T-helper 2 cell (primary cell): ENCODE results near the gene CCDC192.
"Not testable (repeated sequence)": the region's sequence is repeated elsewhere in the genome, so short reads cannot be mapped to it uniquely, and the experiment has no call there.

Experiments used
- DNase-seq, 5 experiments: peaks; one replicate each; pipeline versions ENCODE4 v3.0.0 to v3.0.0-alpha.2; 2012 to 2022

The CCDC192 gene

DNA sequence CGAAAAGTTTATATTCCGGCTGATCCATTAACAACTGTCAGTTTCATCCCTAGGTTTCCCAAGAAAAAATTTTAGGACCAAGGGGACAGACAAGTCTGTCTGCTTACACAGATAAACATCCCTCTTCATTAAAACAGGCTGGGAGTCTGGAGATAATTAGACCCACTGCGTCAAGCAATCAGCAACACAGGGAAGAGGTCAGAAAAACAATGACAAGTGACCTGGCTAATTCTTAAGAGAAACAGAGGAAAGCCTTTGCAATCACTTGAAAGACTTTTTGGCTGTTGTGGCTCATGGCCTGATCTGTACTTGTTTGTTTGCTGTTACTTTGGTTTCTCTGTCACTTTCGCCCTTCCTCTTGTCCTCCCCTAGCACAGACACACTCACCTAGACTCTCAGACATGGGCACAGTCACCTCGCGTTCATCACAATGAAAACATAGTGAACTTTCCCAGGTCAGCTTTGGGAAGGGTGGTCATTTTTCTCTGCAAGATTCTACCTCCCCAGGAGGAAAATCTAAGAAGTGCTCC, 2.9 kb upstream of the CCDC192 start:
- no peak for DNase-seq

DNA sequence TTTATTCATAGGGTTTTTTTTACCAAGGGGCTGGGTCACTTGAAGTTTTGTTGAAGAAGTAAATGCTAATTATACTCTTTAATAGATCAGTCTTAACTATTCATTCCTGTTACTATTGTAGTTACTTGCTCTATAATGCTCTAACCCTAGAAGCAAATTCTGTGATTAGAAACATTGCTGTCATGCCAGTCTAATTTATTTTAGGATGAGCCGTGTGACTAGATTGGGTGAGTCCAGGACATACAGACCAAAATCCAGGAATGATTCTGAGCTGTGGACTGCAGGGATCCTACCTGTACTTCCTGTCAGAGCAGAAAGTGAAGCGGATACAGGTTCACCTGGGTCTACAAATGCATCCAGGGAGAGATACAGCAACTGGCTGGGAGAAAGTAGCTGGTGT, 757 bp upstream of the CCDC192 start:
- DNase-seq = no peak

DNA sequence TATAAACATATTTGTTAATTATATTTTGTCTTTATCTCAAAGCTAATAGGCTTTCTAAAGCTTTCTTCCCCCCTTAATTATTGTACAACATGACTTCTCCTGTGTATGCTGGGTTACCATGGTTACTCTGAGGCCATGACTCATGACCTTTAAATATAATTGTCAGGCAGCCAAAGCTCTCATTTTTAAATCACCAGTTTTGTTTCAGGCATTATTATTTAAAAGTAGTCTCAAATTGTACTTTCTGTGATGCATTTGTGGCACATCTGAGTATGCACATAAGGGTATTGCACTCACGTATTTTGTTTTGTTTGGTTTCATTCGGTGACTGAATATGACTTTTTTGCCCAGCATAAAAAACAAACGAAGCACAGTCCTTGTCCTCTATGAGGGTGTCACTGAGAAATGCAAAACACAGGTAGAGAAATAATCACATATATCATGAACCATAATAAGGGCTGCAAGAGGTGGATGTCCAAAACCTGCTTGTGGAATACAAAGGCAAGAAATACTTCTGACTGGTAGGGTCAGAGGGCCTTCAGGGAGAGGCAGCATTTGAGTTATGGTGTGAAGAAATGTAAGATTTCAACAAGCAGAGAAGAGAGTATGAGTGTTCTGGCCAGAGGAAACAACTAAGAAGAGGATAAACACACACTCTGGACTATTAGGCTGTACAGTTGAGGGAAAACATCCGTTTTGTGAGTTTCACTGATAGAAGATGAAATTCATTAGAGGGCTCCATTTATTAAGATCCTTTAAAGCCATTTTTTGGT, 2.1 kb downstream of the CCDC192 start:
- peak in 1 of 5 experiments; percentile 3 for DNase-seq

DNA sequence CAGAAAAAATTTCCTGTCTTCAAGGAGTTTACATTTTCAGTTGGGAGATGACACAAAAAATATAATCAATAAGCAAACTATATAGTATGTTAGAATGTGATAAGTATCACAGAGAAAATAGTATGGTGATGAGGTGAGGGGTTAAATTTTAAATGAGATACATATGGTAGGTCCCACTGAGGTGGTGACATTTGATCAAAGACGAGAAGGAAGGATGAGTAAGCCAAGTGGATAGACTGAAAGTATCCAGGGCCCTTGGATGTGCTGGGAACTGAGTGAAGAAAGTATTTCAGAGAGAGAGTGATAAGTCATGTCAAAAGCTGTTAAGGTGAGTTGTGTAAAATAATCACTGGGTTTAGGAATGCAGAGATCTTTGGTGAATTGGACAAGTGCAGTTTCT, 3.5 kb downstream of the CCDC192 start:
- DNase-seq = no peak

DNA sequence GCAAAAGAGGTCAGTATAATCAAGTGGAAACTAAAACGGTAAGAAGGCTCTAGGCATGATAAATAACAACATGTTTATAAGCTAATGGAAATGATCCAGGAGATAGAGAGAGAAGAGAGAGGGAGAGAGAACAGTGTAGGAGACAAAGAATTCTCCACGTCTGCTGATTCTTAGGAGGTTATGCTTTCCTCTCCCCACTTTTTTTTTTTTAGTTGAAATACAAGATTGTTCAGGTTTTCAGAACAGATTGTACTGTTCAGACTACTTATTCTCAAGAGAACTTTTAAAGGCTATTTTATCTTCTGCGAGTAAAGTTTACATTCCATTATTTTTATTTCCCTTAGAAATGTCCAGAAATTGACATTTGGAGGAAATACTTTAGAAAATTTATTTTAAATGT, 4.0 kb downstream of the CCDC192 start:
- DNase-seq = no peak

DNA sequence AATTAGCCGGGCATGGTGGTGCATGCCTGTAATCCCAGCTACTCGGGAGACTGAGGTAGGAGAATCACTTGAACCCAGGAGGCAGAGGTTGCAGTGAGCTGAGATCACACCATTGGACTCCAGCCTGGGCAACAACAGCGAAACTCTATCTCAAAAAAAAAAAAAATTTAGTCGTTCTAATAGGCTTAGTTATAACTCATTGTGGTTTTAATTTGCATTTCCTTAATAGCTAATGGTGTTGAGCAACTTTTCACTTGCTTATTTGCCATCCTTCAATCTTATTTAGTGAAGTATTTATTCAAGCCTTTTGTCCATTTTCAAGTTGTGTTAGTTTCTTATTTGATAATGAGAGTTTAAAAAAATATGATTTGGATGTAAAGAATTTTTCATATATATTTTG, 9.9 kb downstream of the CCDC192 start:
- DNase-seq = not testable (repeated sequence)

DNA sequence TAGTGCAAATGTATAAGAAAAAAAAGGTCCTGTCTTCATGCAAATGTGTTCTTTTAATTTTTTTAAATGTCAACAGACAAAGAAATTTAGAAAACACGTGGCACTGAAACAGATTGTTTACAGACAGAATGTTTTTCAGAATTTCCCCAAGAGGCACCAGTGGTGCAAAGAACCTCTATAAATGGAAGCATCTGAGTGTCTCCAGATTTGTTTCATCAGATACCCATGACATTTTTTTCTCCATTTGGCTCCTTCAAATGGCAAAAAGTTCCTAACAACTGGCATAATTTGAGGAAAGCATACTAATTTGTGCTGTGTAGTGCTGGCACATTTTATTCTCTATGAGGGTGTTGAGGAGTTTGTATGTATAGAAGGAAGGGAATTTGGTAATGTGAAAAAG, 15.0 kb downstream of the CCDC192 start:
- DNase-seq = no peak

DNA sequence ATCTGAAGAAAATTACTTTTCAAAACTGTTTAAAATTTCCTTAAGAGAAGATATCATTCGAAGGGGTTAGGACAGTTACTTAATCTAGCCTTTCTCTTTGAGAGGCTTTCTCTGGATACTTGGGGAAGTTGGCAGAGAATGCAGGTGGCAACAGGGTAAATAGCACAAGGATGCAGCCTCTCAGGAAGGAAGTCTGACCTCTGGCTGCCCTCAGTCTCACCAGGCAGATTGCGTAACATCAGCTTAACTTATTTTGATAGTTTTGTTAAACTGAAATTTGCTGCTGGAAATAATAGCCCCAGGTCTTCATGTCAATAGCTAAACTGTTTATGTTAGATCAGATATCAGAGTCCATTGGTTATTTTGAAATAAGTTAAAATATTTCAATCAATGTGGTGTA, 20.4 kb downstream of the CCDC192 start:
- DNase-seq = no peak

DNA sequence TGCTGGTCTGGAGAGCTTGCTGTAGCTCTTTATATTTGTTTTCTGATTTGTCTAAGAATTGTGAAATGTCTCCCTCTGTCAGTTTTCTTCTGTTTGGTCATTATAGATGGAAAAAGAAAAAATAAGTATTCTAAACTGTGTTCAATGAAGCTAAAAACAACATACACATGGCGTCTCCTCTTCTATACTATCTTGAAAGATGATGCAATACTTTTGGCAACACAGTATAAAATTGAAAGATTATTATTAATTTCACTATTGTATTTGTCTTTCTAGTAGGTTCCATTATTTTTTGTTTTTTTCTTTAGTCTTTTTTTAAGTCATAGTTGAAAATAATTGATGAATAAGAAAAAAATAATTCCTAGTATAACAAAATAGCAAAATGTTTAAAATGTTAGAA, 22.5 kb downstream of the CCDC192 start:
- no peak for DNase-seq

DNA sequence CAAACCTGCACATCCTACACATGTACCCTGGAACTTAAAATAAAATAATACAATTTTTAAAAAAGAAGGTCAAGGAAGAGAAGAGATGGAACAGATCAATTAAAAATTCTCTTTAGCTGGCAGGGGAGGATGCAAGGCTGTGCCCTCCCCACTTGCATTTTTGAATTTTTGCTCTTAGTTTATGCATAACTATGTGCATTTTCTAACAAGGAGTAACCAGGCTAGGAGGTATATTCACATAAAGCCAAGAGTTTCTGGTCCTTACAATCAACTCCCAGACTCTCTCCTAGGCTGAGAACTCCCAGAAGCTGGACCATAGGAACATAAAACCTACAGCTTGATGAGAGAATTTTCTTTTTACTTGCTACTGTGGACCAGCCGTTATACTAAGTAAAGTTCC, 29.8 kb downstream of the CCDC192 start:
- DNase-seq = no peak

DNA sequence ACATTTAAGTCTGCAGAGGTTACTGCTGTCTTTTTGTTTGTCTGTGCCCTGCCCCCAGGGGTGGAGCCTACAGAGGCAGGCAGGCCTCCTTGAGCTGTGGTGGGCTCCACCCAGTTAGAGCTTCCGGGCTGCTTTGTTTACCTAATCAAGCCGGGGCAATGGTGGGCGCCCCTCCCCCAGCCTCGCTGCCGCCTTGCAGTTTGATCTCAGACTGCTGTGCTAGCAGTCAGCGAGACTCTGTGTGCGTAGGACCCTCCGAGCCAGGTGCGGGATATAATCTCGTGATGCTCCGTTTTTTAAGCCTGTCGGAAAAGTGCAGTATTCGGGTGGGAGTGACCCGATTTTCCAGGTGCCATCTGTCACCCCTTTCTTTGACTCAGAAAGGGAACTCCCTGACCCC, 36.2 kb downstream of the CCDC192 start:
- not testable (repeated sequence) for DNase-seq

DNA sequence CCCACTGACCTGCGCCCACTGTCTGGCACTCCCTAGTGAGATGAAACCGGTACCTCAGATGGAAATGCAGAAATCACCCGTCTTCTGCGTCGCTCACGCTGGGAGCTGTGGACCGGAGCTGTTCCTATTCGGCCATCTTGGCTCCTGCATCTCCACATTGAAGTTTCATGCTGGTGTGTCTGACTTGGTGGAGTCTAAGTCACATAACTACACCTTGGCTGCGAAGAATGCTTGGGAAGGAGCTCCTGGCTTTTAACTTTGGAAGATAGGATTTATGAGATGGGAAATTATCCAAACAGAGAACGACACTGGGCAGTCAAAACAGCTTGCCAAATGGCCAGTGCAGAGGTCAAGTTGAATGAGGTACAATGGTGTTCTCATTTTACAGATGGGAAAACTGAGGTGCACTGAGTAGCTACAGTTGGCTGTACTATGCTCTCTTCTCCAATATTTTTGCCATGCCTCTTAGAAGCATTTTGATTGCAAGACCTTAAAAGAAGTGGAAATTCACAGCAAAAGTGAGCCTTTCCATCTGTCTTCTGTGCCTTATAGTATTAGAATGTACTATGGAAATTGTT, 36.7 kb downstream of the CCDC192 start:
- no peak for DNase-seq

DNA sequence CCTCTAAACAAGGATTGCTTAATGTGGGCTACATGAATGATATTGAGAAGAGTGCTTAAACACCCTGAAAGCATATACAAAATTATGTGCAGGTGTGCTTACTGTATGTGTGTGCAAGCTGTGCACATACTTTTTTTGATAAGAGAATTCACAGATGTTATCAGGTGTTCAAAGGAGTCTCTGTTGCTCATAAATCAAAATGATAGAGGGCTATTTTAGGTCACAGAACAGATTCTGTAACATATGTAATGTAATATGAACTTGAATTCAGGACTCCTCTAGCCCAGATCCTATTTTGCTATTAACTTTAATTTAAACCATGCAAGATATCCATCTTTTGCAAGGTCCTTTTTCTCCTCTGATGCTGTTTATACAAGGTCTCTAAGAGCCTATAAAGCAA, 38.2 kb downstream of the CCDC192 start:
- no peak for DNase-seq

DNA sequence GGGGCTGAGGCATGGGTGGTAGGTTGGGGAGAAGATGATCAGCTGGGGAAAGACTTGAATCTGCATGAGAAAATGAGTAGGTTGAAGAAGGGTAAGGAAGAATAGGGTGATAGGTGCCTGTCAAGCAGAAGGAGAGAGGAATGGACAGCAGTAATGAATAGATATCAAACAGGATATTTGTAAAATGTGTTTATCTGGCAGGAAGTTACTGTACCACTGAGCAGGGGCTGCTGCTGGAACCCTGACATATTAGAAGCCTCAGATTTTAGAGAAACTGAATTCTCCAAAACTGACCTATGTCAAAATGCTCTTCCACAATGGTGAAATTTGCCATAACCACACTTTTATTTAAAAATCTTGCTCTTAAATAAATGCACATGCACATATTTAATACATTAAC, 41.0 kb downstream of the CCDC192 start:
- DNase-seq = no peak

DNA sequence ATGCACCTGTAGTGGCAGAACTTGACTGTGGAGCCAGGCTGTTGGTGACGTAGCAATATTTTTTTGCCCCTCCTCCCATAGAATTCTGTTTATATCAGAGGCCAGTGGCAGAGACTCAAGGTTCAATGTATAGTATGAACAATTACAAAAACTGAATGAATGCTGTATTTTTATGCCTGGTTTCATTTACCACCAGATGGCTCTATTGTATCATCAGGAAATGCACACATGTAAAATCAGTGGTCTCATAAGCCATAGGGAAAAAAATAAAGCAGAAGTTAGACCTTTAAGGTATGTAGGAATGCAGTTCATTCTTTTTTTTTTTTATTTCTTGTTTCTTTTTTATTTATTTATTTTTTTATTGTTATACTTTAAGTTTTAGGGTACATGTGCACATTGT, 43.6 kb downstream of the CCDC192 start:
- peak in 1 of 5 experiments; percentile 20 for DNase-seq

DNA sequence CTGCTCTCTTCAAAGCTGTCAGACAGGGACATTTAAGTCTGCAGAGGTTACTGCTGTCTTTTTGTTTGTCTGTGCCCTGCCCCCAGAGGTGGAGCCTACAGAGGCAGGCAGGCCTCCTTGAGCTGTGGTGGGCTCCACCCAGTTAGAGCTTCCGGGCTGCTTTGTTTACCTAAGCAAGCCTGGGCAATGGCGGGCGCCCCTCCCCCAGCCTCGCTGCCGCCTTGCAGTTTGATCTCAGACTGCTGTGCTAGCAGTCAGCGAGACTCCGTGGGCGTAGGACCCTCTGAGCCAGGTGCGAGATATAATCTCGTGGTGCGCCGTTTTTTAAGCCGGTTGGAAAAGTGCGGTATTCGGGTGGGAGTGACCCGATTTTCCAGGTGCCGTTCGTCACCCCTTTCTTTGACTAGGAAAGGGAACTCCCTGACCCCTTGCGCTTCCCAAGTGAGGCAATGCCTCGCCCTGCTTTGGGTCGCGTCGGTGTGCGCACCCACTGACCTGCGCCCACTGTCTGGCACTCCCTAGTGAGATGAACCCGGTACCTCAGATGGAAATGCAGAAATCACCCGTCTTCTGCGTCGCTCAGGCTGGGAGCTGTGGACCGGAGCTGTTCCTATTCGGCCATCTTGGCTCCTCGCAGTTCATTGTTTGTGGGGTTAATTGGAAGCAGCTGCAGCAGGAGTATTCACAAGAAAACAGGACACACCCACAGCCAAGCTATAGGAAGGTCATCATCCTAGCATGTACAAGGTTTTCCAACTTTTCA, 49.5 kb downstream of the CCDC192 start:
- peak in 1 of 5 experiments; percentile 16 for DNase-seq

DNA sequence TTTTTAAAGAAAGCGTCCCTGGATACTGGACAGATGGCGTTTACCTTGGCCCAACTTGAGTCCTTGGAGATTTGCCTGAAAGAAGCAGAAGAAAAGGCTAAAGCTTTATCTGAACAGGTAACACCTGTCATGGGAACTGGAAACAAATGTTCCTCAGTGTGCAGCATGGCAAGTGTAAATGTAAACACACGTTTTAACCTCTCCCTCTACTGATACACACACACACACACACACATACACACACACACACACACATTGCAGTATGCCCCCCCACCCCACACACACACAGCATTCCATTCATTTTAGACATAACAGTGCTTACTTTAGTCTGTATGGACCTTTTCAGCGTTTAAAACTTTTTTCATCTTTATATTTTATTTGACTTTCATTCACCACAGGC, 51.1 kb downstream of the CCDC192 start:
- no peak for DNase-seq

DNA sequence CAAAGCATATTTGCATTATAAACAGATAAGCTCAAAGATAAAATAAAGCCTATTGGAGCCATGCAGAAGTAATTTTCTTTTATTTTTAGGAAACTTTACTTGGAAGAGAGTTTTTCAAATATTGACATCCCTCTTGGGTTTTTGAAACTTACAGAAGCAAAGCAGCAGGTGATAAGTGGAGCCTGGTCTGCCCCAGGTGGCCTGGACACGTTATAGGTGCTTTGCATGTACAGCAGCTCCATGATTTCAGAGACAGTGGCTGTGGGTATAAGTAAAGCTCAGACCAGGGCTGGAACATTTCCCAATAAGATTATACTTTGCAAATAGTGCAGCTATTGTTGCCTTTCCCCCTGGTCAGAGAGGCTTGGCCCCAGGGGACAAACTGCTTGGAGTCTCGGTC, 51.5 kb downstream of the CCDC192 start:
- no peak for DNase-seq

DNA sequence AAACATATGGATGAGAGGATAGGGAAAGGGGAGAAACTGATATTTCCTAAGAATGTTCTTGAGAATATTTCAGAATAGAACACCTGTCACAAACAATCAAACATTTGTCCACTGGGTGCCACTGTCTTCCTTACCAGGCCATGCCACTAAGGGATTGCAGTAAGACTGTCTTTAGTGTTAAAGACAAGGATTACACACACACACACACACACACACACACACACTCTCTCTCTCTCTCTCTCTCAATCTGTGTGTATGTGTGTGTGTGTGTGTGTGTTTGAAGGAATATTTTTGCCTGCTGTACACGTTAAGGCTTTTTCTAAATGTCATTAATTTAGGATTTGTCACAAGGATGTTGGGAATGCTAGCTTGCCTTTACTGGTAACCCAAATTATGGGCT, 54.4 kb downstream of the CCDC192 start:
- peak in 2 of 5 experiments; percentile 29 to 59 for DNase-seq

DNA sequence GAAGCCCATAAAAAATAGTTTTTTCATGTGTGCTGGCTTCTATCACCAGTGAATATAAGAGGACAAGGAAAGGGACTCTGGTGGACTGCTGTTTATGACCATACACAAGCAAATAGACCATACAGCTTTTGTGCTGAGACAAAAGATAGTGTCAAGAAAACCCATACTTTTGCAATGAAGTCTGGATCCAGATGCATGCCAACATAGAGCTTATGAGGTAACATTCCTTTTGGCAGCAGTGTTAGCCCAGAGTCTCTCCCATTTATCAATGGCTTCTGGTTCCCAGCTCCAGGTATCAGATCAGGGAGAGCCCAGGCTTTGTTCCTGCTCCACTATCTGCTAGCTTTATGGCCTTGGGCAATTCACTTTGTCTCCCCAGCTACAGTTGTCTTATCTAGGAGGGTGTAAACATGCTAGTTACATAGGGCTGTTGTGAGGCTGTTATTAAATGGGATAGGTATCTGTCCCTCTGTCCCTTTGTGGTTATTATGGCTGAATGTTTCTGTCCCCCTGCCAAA, 55.6 kb downstream of the CCDC192 start:
- no peak for DNase-seq

DNA sequence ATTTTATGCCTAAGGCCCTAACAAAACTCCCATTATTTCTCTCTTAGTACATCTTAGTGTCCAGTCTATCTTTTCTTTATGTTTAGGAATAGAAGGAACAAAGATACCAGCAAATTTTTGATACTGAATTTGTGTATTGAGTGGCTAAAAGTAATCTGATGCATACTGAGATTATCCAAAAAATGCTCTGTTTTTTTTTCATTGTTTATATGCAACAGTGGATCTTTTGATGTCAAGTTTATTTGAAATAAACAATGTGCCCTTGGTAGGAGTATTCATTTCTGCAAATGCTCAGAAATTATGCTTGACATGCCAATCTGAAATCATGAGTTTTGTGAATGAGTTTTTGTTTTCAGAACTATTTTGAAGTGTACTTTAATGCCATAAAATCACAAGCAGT, 58.7 kb downstream of the CCDC192 start:
- DNase-seq = no peak

DNA sequence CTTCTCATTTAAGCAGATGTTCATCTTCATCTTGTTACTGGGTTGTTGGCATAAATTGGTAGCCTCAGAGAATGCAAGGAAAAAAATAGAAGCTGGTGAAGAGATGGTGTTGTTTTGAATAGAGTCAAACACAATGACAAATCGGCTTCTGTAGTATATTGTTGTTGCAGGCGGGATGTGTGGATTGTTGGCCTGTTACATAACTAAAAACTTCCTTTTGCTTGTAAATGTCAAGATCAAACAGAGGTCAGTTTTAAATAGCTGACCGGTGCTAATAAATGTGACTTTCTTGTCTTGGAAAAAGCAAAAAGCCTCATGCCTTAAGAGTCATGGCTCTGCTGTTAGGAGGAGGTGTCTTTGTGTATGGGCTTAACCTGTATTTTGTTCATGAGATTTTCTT, 59.2 kb downstream of the CCDC192 start:
- no peak for DNase-seq

DNA sequence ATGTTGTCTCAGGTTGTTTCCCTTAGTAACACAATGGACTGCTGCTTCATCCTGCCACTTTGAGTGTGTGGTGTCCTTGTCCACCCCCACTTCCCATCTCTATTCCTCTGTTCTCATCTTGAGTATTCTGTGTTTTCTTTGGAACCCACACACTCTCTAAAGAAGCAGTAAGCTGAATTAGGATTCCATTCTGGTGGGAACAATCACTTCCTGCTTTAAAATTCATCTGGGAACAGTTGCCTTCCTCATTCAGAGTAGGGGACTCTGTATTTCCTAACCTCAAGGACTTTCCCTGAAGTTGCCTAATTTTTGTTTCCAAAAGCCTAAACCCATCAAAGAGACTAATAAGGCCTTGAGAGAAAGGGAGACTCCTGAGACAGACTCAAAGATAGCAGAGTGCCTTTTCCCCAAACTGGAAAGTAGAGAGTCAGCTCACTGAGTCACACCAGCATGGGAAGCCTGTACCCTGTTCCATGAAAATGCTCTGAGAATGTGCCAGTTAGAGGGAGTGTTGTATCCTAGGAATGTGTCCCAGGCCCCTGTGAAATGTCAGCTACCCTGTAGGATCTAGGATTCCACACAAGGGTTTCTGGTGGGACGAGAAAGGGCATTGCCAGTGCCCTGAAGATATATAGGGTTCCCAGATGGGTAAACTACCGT, 63.6 kb downstream of the CCDC192 start:
- no peak for DNase-seq
